Vagina (tissue), 2 donors: Measurements from ENCODE around the gene MAPK1.

Experiments
- CTCF ChIP-seq, 3 experiments: fragments of 450-650 bp in 2 of 3; fragments of 200-600 bp in 1 of 3; sonication (generic) in 1 of 3; IDR thresholded peaks; one replicate each; pipeline ENCODE4 v1.5.1; 2017 to 2019; ENCODE audit warnings: antibody characterized with exemption in 3 of 3, mild to moderate bottlenecking in 2 of 3, moderate library complexity in 2 of 3
- POLR2A ChIP-seq, 2 donors: fragments of 450-650 bp; IDR thresholded peaks; one replicate each; pipeline ENCODE4 v1.6.1; 2017; ENCODE audit warnings: antibody characterized with exemption in 2 of 2, mild to moderate bottlenecking in 2 of 2, moderate library complexity in 2 of 2

GRCh38 chr22:21753374-21754111 is 113.9 kb downstream of the MAPK1 start:
- TF ChIP-seq CTCF (IDR thresholded peaks at IDR 0.05) (no peak), POLR2A (IDR thresholded peaks at IDR 0.05) (no peak)
